GM19324 (cell line): Measurements from ENCODE around the gene SLC10A3.

ENCODE experiments used
- ATAC-seq: cut with Tn5 transposase; IDR thresholded peaks from one replicate; pipeline ENCODE4 v1.9.1; 2021; ENCODE audit warnings: mild to moderate bottlenecking, moderate library complexity; ENCODE audit not compliant: unreplicated experiment, low FRiP score

Gene SLC10A3, protein sequence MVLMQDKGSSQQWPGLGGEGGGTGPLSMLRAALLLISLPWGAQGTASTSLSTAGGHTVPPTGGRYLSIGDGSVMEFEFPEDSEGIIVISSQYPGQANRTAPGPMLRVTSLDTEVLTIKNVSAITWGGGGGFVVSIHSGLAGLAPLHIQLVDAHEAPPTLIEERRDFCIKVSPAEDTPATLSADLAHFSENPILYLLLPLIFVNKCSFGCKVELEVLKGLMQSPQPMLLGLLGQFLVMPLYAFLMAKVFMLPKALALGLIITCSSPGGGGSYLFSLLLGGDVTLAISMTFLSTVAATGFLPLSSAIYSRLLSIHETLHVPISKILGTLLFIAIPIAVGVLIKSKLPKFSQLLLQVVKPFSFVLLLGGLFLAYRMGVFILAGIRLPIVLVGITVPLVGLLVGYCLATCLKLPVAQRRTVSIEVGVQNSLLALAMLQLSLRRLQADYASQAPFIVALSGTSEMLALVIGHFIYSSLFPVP

DNA sequence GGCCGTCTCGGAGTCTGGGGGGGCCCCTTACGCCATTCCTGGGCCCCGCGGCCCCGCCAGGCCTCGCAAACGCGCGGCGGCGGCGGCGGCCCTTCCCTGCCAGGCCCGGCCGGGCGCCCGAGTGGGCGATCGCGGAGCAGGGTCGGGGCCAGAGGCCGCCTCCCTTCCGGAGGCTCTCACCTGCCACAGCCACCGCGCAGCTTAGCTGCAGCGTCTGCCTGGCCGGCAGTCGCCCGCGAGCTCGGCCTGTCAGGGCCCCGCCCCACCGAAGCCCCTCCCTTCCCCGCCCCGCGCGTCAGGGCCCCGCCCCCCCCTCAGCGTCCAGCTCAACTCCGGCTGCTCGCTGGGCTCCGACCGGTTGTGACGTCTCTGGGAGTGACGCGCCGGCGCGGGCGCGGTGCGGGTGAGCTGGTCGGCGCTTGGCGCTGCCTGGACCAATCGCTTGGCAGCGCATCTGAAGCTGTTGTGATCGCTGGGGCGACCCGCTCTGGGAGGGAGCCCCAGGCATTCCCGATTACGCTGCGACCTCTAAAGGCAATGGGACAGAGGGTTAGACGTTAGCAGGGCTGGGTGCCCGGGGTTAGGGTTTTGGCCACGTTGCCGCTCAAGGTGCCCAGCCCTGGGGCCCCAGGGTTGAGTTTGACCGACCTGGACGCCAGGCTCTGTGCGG is at the start of gene SLC10A3:
TSS of gene SLC10A3 (minus strand) at position 216 of the 670 bp plus-strand sequence. CDS start 1,689 bp downstream, outside the sequence.
- peak; percentile 80 for ATAC-seq

DNA sequence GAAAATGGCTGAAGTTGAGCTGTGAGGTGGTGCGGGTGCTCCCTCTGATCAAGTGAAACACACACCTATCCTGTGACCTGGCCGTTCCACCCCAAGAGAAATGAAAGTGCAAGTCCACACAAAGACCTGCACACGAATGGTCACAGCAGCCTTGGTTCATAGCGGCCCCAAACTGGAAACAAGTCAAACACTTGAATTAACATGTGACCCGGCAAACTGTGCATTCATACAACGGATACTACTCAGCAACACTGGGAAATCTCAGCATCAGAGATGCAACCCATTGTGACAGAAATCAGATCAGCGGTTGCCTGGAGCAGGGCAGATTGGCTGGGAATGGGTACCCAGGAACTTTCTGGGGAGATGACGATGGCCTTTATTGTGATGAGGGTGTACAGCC is 48.6 kb upstream of the SLC10A3 start:
- no peak for ATAC-seq

DNA sequence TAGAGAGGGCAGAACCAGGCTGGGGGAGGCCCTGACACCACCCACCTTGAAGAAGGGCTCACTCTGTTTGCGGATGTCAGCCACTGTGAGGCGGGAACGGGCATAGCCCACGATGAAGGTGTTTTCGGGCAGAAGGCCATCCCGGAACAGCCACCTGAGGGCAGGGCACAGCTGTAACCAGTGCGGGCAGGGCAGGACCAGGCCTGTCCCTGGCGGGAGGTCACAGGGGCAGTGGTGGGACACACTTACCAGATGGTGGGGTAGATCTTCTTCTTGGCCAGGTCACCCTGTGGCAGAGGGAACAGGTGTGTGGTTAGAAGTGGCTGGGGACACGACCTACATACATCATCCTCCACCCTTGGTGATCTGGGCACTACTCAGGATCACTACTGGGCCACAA is 45.5 kb upstream of the SLC10A3 start:
- no peak for ATAC-seq

DNA sequence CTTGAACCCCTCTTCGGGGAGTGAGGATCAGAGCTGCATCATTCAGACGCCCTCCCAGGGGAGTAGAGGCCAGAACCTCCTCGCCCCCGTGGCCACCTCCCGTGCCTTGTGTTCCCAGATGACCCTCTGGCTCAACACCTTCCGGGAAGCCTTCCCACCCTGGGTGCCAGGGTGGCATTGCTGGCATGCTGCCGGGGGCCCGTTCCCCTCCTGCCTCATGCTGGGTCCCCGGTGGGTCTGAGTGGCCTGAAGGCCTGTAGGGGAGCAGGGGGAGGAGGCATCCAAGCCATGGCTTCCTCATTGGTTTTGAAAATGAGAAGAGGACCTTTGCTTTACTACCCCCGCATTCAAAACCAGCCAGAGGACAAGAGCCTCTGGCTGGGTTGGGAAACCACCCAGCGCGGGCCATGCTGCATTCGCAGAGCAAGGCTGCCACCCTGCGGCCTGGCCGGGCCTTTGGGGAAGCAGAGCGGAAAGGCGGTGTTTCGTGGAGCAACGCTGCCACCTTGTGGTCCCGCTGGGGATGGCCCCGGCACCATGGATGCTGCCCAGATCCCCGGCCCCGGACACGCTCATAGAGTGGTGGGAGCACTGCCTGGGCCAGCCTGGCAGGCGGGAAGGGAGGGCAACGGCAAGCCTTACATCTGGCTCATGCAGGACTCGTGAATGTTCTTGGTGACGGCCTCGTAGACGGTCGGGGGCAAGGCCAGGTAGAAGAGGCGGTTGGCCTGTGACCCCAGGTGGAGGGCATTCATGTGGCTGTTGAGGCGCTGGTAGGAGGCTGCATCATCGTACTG is 44.3 kb upstream of the SLC10A3 start:
- peak; percentile 88 for ATAC-seq

DNA sequence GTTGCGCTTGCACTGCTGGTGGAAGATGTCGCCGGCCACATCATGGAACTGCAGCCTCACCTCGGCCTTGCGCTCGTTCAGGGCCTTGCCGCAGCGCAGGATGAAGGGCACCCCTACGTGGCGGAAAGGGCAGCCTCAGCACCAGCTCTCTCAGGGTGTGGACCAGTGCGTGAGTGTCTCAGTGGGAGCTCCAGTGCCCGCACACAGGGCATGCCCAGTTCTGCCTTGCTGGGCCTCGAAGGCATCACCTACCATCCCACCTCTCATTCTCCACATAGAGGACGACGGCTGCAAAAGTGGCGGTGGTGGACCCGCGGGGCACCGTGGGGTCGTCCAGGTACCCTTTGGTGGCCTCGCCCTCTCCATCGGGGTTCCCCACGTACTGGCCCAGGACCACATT is 42.3 kb upstream of the SLC10A3 start:
- ATAC-seq = no peak

DNA sequence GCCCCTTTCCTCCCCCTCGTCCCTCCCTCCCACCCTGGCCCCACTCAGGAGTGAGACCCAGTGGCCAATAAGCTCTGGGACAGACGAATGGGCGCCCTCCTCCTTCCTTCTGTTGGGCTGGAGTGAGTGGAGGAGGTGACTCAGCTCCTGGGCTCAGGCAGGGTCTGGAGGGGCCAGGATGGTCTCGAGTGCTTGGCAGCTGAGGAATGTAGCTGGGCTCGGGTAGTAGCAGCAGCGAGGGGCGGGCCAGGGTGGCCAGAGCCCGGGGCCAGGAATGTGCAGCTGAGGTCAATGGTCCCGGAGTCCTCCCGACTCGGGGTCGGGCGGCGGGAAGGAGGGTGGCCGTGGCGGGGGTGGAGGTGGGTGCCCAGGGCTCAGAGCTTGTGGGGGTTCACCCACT is 41.2 kb upstream of the SLC10A3 start:
- ATAC-seq = no peak

DNA sequence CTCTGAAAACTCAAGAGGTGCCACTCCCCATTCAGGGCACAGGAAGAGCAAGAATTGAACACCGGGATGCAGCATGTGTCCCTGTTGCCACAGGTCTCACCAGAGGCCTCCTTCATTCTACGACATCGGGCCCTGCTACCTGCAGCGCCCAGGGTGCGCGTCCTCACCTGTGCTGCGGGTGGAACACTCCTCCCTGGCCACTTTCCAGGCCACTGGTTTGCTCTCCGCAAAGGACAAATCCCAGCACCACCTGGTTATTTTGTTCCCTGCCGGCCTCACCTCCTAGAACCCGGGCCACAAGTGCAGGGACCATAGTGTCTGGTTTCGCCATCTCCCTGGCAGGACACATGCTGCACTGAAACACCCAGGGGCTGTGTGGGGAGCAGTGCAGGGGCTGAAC is 39.9 kb upstream of the SLC10A3 start:
- ATAC-seq = no peak

DNA sequence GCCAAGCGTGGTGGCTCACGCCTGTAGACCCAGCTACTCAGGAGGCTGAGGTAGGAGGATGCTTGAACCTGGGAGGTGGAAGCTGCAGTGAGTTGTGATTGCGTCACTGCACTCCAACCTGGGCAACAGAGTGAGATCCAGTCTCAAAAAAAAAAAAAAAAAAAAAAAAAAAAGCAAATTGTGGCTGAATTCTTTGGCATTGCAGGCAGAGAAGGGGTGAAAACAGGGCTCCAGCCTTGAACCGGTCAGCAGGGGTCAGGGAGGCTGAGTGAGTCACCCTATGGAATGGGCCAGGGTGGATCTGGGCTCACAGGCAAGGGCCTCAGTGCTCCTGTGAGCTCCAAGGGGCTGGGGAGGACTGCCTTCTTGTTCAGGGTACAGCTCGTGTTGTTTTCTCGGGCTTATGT is 38.8 kb upstream of the SLC10A3 start:
- ATAC-seq = no peak

DNA sequence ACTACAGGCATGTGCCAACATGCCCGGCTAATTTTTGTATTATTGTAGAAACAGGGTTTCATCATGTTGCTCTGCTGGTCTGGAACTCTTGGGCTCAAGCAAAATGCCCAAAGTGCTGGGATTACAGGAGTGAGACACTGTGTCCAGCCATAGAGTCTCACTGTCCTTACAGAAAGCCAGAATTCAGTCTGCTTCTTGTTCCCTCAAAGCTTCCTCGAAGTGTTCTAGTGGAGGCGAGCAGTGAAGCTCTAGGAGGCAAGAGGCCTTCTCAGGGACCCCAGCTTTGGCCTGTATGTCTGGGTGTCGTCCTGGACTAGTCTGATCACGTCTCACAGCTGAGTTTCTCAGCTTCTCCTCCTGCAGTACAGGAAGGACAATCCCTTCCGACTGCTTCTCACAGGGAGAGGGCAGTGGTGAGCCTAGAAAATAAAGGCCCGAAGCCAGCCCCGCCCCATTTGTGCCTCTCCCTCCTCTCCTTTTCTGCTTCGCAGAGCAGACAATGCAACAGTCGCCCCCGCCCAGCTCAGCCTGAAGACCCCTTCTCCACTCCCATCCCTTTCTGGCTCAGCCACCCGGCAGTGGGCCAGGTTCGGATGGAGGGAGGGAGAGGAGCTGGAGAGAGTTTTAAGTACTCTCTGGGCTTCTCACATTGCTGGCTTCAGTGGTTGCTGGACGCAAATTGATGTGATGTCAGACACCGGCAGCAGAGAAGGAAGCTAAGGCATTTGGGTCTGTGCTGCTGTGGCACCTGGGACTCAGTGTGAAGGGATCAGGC is 36.7 kb upstream of the SLC10A3 start:
- ATAC-seq = no peak

DNA sequence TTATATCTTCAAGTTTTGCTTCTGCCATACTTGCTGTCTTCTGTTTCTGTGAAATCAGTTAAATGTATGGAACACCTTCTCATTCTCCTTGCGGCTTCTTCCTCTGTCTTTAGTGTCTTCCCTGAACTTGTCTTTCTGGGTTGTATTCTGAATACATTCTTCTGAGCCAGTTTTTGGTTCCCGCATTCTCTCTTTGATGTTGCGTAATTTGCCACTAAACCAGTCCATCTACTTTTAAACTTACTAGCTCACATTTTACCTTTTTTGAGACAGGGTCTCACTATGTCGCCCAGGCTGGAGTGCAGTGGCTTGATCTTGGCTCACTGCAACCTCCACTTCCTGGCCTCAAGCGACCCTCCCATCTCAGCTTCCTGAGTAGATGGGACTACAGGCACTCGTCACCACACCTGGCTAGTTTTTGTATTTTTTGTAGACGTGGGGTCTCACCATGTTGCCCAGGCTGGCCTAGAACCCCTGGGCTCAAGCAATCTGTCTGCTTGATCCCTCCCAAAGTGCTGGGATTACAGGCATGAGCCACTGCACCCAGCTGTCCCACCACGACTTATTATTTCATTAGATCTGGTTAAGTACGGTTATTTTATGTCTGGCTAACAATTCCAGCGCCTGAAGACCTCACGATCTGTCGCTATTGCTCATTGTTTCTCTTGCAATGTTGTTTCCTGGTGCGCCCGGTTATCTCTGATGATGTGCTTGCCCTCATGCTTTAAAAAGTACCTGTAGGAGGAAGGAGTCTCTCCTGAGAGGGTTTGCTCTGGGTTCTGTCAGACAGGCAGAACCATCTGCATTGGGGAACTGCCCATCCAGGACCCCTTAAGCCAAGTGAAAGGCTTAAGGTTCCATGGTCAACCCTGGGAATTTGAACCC is 35.4 kb upstream of the SLC10A3 start:
- ATAC-seq = no peak

DNA sequence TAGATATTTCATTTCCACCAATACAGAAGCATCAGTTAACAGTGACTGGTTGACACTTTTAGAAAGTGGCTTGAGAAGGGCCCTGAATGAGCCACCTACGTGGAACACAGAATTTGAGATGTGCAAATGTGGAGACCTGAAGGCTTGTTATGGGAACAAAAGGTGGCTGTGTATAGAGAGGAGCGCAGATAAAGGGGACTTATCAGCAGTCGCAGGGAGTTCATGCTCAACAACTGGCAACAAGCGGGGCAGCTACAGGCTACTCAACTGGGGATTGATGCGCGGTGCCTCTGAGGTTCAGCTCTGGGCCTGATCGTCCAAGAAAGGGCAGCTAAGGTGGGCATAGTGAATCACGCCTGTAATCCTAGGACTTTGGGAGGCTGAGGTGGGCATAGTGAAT is 29.0 kb upstream of the SLC10A3 start:
- no peak for ATAC-seq

DNA sequence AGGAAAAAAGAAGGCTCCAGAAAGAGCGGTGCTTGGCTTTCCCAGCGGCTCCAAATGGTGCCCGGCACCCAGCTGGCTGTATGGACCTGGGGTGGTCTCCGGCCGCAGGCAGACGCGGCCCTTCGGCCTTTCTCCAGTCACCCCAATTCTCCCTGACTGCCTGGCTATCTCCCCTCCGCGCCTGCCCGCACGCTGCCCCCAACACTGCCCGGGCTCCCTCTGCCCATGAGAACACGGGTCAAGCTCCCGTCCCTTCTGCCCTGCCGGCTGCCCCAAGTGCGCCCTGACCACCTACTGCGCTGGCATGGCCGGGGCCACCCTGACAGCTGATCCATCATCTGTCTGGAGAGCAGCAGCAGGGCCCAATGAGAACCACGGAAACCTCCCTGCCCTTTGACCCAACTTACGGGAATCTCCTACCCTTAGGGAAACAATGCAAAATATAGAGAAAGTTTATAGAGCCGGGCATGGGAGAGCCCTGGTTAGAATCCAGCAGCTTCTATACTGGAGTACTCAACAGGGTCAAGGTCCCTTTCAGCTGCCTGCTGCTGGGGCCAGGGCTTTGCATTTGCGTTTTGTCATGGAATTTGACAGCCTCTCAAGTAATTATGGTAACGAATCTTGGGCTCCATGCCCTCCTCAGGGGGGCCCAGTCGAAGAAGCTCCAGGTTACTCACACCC is 26.8 kb upstream of the SLC10A3 start:
- ATAC-seq = no peak

DNA sequence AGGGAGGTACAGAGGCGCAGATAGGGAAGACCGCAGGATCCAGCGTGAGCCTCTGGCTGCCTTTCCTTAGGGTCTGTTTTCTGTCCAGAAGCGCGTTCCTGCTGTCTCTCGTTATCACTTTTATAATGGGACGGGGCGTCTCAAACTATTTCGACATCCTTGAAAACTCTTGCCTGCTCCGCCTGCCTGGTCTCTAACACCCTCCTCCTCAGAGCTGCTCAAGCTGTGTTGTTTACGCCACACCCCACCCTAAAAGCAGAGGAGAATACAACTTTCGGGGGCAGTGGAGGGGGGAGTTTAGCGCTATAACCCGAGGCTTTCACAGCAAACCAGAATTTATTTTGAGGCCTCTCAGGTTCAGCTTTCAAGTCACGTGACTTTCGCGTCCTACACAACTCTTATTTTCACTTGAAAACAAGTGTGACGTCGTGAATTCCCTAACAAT is 26.2 kb upstream of the SLC10A3 start:
- peak; percentile 7 for ATAC-seq

DNA sequence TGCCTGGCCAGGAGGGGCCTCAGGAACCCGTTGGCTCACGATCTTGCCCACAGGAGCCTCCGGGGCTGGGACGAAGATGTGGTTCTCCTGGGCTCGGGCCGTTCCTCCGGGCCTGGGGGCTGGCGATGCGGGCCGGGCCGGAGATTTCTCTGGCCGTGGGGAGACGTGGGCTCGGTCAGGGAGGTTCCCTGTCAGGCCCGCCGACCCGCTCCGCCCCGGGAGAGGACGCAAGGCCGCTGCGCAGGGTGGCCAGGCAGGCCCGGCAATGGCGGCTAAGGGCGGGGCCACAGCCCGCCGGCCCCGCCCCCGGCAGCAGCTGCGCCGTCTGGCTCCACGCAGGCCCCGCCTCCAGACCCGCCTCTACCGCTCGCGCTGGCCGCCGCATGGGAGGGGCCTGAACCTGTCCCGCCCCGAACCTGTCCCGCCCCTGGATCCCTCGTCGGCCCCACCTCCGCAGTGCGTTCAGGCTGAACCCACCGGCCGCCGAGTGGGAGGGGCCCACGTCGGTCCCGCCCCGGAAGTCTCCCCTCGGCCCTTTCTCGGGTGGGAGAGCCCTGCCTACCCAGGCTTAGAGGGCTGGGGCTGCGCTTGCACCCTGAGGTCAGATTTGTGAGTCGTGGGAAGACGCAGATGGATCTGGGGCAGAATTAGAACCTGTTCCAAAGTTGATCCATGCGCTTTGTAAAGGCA is 25.7 kb upstream of the SLC10A3 start, which contains the start of gene FAM3A:
TSS of gene FAM3A (minus strand) at position 267 of the 690 bp plus-strand sequence. CDS start 460 bp downstream, outside the sequence.
- peak; percentile 91 for ATAC-seq

DNA sequence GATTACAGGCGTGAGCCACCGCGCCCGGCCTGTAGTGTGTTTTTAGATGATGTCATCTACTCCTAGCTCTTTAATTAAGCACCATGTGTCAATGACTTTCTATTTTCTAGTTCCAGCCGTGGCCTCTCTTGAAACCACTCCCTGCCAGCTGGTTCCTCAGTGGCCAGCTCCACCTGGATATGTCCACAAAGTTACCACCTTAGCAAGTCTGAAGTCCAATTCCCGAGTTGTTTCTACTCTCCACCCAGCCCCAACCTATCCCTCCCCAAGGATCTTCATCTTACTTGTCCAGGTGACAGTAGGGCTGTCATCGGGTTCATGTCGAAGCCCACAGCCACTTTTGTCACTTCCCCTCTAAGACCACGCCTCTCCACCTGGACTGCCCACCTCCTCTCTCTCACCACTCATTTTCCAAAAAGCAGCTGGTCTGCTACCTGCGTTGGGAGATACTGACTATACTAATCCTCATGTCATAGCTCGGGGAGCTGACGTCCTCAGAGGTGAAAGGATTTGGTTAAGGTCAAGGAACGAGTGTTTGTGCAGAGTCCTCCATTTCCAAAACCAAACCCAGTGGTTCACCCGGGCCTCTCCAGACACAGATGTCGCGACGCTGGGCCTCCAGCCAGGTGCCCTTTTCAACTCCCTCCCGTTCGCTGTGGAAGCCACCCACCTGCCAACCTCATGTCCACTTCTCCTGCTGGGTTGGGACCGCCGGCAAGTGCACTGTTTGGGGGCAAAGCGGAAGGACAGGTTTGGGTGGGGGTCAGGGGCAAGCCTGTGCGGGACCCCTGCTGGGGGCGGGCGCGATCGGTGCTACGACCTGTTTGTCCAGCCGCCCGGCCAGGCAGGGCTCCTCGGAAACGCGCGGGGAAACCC is 24.9 kb upstream of the SLC10A3 start:
- ATAC-seq = no peak

DNA sequence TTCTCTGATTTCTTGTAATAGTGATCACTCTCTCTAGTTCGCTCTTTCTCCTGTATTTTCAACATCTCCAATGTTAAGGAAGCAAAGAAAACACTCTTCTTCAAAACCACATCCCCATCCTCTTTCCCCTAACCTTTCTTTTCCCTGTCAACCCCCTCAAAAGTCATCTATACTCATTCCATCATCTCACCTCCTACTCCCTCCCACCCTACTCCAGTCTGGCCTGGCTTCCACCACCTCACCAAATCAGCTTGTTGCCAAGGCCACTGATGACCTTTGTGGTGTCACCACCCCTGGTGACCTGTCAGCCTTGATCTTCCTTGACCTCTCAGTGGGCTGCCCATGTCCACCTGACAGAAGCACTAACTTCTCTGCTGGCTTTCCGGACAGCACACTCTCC is 23.3 kb upstream of the SLC10A3 start:
- ATAC-seq = no peak
